Endothelial cell of umbilical vein (primary cell): ENCODE measurements around the gene SLC28A2. TPM values are rescaled to one million over a fixed set of nuclear protein-coding genes. Genes with fewer than 3 reads are reported as not detected.

Source experiments
- BruUV-seq: library from RNA; stranded (reverse); fragments of 400-500 nt; replicated peaks from 2 replicates; lab custom pipeline; 2021; lab: Mats Ljungman, UMichigan
- CTCF ChIA-PET: fragments of 300-600, 350-600 bp; sonication (Branson Sonifier 250); formaldehyde crosslinking; loops from one replicate; lab custom pipeline; 2021; ENCODE audit warnings: antibody characterized with exemption, inconsistent platforms; lab: Charles Lee
- POLR2A ChIA-PET: fragments of 300-600, 350-600 bp; sonication (Branson Sonifier 250); formaldehyde crosslinking; loops from one replicate; lab custom pipeline; 2021; ENCODE audit warnings: antibody characterized with exemption, inconsistent platforms; lab: Charles Lee
- DNase-seq: peaks from one replicate; pipeline ENCODE4 v3.0.0-alpha.2; 2011; ENCODE audit warnings: low read depth, low spot score
- FAIRE-seq: peaks from 2 replicates; lab custom pipeline; 2011; peaks lifted over from hg19 to GRCh38; lab: Jason Lieb, UNC
- H2AFZ ChIP-seq: 2 replicates; pipeline ENCODE4 v1.6.0; 2012; ENCODE audit warnings: low read depth, low read length, control low read depth, inconsistent platforms
- H3K27ac ChIP-seq: 2 replicates; pipeline ENCODE4 v1.5.1; 2011; ENCODE audit warnings: low read depth, mild to moderate bottlenecking, control low read depth, low read length, moderate library complexity; ENCODE audit not compliant: insufficient read depth
- H3K27me3 ChIP-seq, 2 experiments: 2 replicates each; pipeline versions ENCODE4 v1.6.0 to v1.6.1; 2011; ENCODE audit warnings: low read length in 2 of 2, mixed read lengths in 1 of 2; ENCODE audit not compliant: control insufficient read depth in 2 of 2, insufficient read depth in 2 of 2
- H3K36me3 ChIP-seq, 2 experiments: 2 replicates in 1 of 2; 3 replicates in 1 of 2; pipeline ENCODE4 v1.5.1; 2011; ENCODE audit warnings: low read length in 2 of 2, mild to moderate bottlenecking in 1 of 2, moderate library complexity in 1 of 2; ENCODE audit not compliant: control insufficient read depth in 2 of 2, insufficient read depth in 2 of 2; ENCODE audit errors: extremely low read depth in 1 of 2
- H3K4me1 ChIP-seq: 3 replicates; pipeline ENCODE4 v1.5.1; 2011; ENCODE audit warnings: mild to moderate bottlenecking, low read length; ENCODE audit not compliant: control insufficient read depth, insufficient read depth; ENCODE audit errors: extremely low read depth
- H3K4me2 ChIP-seq: 2 replicates; pipeline ENCODE4 v1.6.1; 2011; ENCODE audit warnings: low read length, control low read depth, mixed read lengths; ENCODE audit not compliant: insufficient read depth
- H3K4me3 ChIP-seq, 3 experiments: fragments of 200-600 bp in 1 of 3; sonication (generic), shearing (Covaris generic) in 1 of 3; replicated peaks in 1 of 3; 2 replicates each; pipeline ENCODE4 v1.5.1; 2011 to 2016; ENCODE audit warnings: control low read depth in 3 of 3, low read length in 3 of 3, mild to moderate bottlenecking in 2 of 3, inconsistent platforms in 1 of 3, low read depth in 1 of 3, moderate library complexity in 1 of 3; ENCODE audit not compliant: insufficient read depth in 1 of 3
- H3K79me2 ChIP-seq: 2 replicates; pipeline ENCODE4 v1.6.0; 2012; ENCODE audit warnings: low read length, inconsistent platforms; ENCODE audit not compliant: control insufficient read depth, insufficient read depth
- H3K9ac ChIP-seq: replicated peaks from 2 replicates; pipeline ENCODE3; 2011; ENCODE audit warnings: low read length, control low read depth; ENCODE audit not compliant: insufficient read depth; ENCODE audit errors: extremely low read depth
- H3K9me1 ChIP-seq: replicated peaks from 3 replicates; pipeline ENCODE4 v1.6.0; 2011; ENCODE audit warnings: mild to moderate bottlenecking, low read length; ENCODE audit not compliant: control insufficient read depth, insufficient read depth; ENCODE audit errors: extremely low read depth
- H3K9me3 ChIP-seq: replicated peaks from 2 replicates; pipeline ENCODE4 v1.5.1; 2012; ENCODE audit warnings: low read length, inconsistent platforms; ENCODE audit not compliant: control insufficient read depth, insufficient read depth
- H4K20me1 ChIP-seq: replicated peaks from 2 replicates; pipeline ENCODE3; 2011; ENCODE audit warnings: mild to moderate bottlenecking, low read length; ENCODE audit not compliant: control insufficient read depth, insufficient read depth; ENCODE audit errors: extremely low read depth
- EZH2 ChIP-seq: IDR thresholded peaks from 2 replicates; pipeline ENCODE4 v1.6.1; 2012; ENCODE audit warnings: borderline replicate concordance, low read depth, mild to moderate bottlenecking, moderate library complexity, low read length, inconsistent platforms; ENCODE audit not compliant: severe bottlenecking
- FOS ChIP-seq: IDR thresholded peaks from 2 replicates; pipeline ENCODE4 v1.6.1; 2011; ENCODE audit warnings: mild to moderate bottlenecking, low read length, moderate library complexity, borderline replicate concordance; ENCODE audit not compliant: insufficient read depth
- GATA2 ChIP-seq: IDR thresholded peaks from 2 replicates; pipeline ENCODE4 v1.7.0; 2011; ENCODE audit warnings: low read depth, mild to moderate bottlenecking, moderate library complexity, mixed read lengths, low read length; ENCODE audit not compliant: insufficient read length, insufficient read depth
- JUN ChIP-seq: IDR thresholded peaks from 2 replicates; pipeline ENCODE4 v1.6.1; 2011; ENCODE audit warnings: borderline replicate concordance, low read depth; ENCODE audit not compliant: insufficient read length, insufficient read depth
- MYC ChIP-seq: IDR thresholded peaks from one replicate; pipeline ENCODE4 v1.6.1; 2011; ENCODE audit warnings: mild to moderate bottlenecking, low read depth, low read length
- POLR2A ChIP-seq: IDR thresholded peaks from 2 replicates; pipeline ENCODE4 v1.6.1; 2012; ENCODE audit warnings: low read depth, mild to moderate bottlenecking, control low read depth, low read length
- dilution Hi-C: fragments of 300-500 bp; cut with MboI; formaldehyde crosslinking; loops from one replicate; pipeline ENCODE4 v1.15.0; 2019; ENCODE audit warnings: low sequenced_read_pairs; ENCODE audit not compliant: extremely low pct_ligation_motif_present
- intact Hi-C: fragments of 100-400 bp; cut with micrococcal nuclease; formaldehyde crosslinking; loops from one replicate; pipeline ENCODE4 v1.10.0; 2022
- polyA plus RNA-seq, 4 experiments: library from polyadenylated mRNA; depleted of rRNA in 3 of 4; stranded (reverse) in 3 of 4; unstranded in 1 of 4; fragments of >200 nt; gene quantifications; 2 replicates each; pipeline versions ENCODE4 v1.2.1 to v1.2.3, GENCODE V29; 2011 to 2012; ENCODE audit warnings: missing spikeins in 1 of 4
- total RNA-seq: library from RNA; stranded (reverse); gene quantifications from 2 replicates; pipeline ENCODE4 v1.2.3, GENCODE V29; 2021
- TF ChIP-seq, protein P1 (sequence below), 2 donors: IDR thresholded peaks; 1 replicate in 1 of 2; 2 replicates in 1 of 2; pipeline ENCODE4 v1.5.1; 2011; ENCODE audit warnings: low read length in 2 of 2, mild to moderate bottlenecking in 2 of 2, moderate library complexity in 2 of 2, control low read depth in 1 of 2, inconsistent platforms in 1 of 2, low read depth in 1 of 2; ENCODE audit not compliant: insufficient read depth in 1 of 2; ENCODE audit errors: extremely low read depth in 1 of 2
- TF ChIP-seq, protein P2 (sequence below): IDR thresholded peaks from 2 replicates; pipeline ENCODE4 v1.6.1; 2011; ENCODE audit not compliant: insufficient read depth, insufficient read length

Gene SLC28A2
- total and polyA plus RNA-seq, 2 donors (not counting 3 experiments of a cell fraction or from before 2014, with no cell fraction given), result not detected

DNA sequence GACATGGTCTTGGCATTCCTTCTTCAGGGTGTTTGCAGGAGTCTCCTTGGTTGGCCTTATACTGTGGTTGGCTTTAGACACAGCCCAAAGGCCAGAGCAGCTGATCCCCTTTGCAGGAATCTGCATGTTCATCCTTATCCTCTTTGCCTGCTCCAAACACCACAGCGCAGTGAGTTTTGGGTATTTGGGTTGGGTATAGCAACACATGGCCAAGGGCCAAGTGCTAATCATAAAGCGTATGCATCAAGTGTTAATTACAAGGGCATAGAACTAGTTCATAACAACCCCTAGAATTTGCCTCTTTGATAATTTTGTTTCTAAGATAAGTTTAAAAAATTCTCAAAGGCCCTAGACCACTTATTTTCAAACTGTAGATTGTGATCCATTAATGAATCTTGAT lies 11.8 kb downstream of the SLC28A2 start:
- no peaks in the 10 kb centered on the region for H4K20me1 ChIP-seq
- ChIA-PET CTCF (no interaction called here), POLR2A (no interaction called here)
- DNase-seq, result no peak
- no peak overlapping the region for H2AFZ ChIP-seq
- intact Hi-C loops (no loop called here), dilution Hi-C loops (no loop called here)
- H3K79me2 ChIP-seq, result no peaks in the 10 kb centered on the region
- H3K9ac ChIP-seq, result no peak overlapping the region
- no TSS peak for BruUV-seq
- H3K27ac ChIP-seq, result no peak overlapping the region
- H3K27me3 ChIP-seq, result peaks cover 0 to 1% of the 10 kb centered on the region in 2 experiments
- TF ChIP-seq MYC, result no peak
- TF ChIP-seq FOS, result no peak
- TF ChIP-seq, protein P1, sequence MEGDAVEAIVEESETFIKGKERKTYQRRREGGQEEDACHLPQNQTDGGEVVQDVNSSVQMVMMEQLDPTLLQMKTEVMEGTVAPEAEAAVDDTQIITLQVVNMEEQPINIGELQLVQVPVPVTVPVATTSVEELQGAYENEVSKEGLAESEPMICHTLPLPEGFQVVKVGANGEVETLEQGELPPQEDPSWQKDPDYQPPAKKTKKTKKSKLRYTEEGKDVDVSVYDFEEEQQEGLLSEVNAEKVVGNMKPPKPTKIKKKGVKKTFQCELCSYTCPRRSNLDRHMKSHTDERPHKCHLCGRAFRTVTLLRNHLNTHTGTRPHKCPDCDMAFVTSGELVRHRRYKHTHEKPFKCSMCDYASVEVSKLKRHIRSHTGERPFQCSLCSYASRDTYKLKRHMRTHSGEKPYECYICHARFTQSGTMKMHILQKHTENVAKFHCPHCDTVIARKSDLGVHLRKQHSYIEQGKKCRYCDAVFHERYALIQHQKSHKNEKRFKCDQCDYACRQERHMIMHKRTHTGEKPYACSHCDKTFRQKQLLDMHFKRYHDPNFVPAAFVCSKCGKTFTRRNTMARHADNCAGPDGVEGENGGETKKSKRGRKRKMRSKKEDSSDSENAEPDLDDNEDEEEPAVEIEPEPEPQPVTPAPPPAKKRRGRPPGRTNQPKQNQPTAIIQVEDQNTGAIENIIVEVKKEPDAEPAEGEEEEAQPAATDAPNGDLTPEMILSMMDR (IDR thresholded peaks at IDR 0.05; ENCODE audit: extremely low read depth in 1 of 2, insufficient read depth in 1 of 2, low read depth in 1 of 2, low read length in 2 of 2), result no peak
- TF ChIP-seq JUN, result no peak
- TF ChIP-seq, protein P2, sequence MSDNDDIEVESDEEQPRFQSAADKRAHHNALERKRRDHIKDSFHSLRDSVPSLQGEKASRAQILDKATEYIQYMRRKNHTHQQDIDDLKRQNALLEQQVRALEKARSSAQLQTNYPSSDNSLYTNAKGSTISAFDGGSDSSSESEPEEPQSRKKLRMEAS, result no peak
- TF ChIP-seq POLR2A, result no peak
- H3K4me1 ChIP-seq, result no peaks in the 10 kb centered on the region
- no peak overlapping the region for H3K4me3 ChIP-seq
- no peaks in the 10 kb centered on the region for H3K36me3 ChIP-seq
- no peaks in the 10 kb centered on the region for H3K9me3 ChIP-seq
- H3K9me1 ChIP-seq, result no peaks in the 10 kb centered on the region
- H3K4me2 ChIP-seq, result no peak overlapping the region
- no peak for FAIRE-seq

DNA sequence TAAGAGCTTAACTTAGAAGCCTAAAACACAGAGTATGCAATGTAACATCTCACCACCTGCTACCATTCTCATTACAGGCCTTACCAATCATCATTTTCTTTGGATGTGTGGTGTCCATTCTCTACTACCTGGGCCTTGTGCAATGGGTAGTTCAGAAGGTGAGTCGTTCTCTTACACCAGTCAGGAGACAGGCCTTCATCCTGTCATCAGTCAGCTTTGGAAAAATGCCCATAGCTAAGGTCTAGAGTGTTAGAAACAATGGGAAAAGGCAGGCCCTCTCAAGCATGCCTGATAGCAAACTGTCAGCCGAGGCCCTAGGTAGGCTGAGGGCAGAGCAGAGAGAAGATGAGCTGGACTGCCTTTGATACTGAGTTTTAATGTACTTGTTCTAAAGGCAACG lies 13.5 kb downstream of the SLC28A2 start:
- Histone ChIP-seq H3K9me3 (no peaks in the 10 kb centered on the region), H3K36me3 (no peaks in the 10 kb centered on the region), H3K4me3 (no peak overlapping the region), H3K79me2 (no peaks in the 10 kb centered on the region), H3K4me2 (no peak overlapping the region), H4K20me1 (no peaks in the 10 kb centered on the region), H3K27ac (no peak overlapping the region), H3K9ac (no peak overlapping the region), H3K9me1 (no peaks in the 10 kb centered on the region), H3K4me1 (no peaks in the 10 kb centered on the region), H3K27me3 (peaks cover 0 to 1% of the 10 kb centered on the region in 2 experiments), H2AFZ (no peak overlapping the region)
- no peak for TF ChIP-seq GATA2
- TF ChIP-seq POLR2A, result no peak
- TF ChIP-seq EZH2, result no peak
- BruUV-seq, result no TSS peak
- FAIRE-seq (no peak), DNase-seq (no peak)
- dilution Hi-C loops, result no loop called here
- POLR2A ChIA-PET, result no interaction called here
- intact Hi-C loops, result no loop called here
- CTCF ChIA-PET, result no interaction called here
